DND-41 (cell line): ENCODE results near the gene PAQR6.

ENCODE experiments used
- EZH2 ChIP-seq: IDR thresholded peaks from 3 replicates; pipeline ENCODE4 v1.6.1; 2012; ENCODE audit warnings: borderline replicate concordance, low read depth, mild to moderate bottlenecking, moderate library complexity, low read length, inconsistent platforms; ENCODE audit not compliant: severe bottlenecking
- TF ChIP-seq, protein P1 (sequence below): IDR thresholded peaks from 2 replicates; pipeline ENCODE4 v1.5.1; 2012; ENCODE audit warnings: borderline replicate concordance, low read length, moderate library complexity, mild to moderate bottlenecking; ENCODE audit not compliant: poor library complexity, severe bottlenecking; ENCODE audit errors: extremely low read depth

DNA sequence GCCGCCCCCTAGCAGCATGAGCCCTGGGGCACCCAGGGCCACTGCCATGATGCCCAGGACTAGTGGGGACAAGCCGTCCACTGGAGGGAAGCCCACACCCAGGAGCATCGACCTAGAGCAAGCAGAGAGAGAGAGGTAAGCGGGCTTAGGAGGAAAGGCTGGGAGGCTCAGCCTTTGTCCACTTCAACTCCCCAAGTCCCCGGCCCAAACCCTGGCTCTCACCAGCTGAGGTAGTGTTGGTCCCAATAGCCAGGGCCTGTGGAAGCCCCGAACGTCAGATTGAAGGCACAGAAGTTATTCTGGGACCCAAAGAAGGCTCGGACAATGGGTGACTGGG lies 45.2 kb upstream of the PAQR6 start:
- TF ChIP-seq, protein P1, sequence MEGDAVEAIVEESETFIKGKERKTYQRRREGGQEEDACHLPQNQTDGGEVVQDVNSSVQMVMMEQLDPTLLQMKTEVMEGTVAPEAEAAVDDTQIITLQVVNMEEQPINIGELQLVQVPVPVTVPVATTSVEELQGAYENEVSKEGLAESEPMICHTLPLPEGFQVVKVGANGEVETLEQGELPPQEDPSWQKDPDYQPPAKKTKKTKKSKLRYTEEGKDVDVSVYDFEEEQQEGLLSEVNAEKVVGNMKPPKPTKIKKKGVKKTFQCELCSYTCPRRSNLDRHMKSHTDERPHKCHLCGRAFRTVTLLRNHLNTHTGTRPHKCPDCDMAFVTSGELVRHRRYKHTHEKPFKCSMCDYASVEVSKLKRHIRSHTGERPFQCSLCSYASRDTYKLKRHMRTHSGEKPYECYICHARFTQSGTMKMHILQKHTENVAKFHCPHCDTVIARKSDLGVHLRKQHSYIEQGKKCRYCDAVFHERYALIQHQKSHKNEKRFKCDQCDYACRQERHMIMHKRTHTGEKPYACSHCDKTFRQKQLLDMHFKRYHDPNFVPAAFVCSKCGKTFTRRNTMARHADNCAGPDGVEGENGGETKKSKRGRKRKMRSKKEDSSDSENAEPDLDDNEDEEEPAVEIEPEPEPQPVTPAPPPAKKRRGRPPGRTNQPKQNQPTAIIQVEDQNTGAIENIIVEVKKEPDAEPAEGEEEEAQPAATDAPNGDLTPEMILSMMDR = no peak
- TF ChIP-seq EZH2 = no peak
